Suprapubic skin (tissue), 3 donors: ENCODE measurements around the gene KDM6A.

Experiments
- CTCF ChIP-seq, 2 donors: fragments of 200-600 bp in 1 of 2; fragments of 450-650 bp in 1 of 2; sonication (generic) in 1 of 2; IDR thresholded peaks; one replicate each; pipeline ENCODE4 v1.5.1; 2016 to 2019; ENCODE audit warnings: antibody characterized with exemption in 2 of 2, mild to moderate bottlenecking in 1 of 2, moderate library complexity in 1 of 2
- POLR2A ChIP-seq, 2 donors: fragments of 450-650 bp; IDR thresholded peaks; one replicate each; pipeline ENCODE4 v1.6.1; 2017; ENCODE audit warnings: antibody characterized with exemption in 2 of 2, mild to moderate bottlenecking in 2 of 2, moderate library complexity in 2 of 2

- TF ChIP-seq CTCF (IDR thresholded peaks at IDR 0.05) (no peak), POLR2A (IDR thresholded peaks at IDR 0.05) (no peak)
Measured at GRCh38 chrX:44843318-44843702, 29.7 kb upstream of the KDM6A start.
